Ishikawa (cell line): ENCODE data around the gene RIPK4.

Source experiments
- CEBPB ChIP-seq: IDR thresholded peaks from 2 replicates; pipeline ENCODE4 v1.6.1; 2012
- CREB1 ChIP-seq: IDR thresholded peaks from 2 replicates; pipeline ENCODE4 v1.6.1; 2012; ENCODE audit warnings: low read depth
- EGR1 ChIP-seq: IDR thresholded peaks from 2 replicates; pipeline ENCODE4 v1.6.1; 2012
- EP300 ChIP-seq: IDR thresholded peaks from 2 replicates; pipeline ENCODE4 v1.6.1; 2012; ENCODE audit warnings: borderline replicate concordance
- FOXM1 ChIP-seq: IDR thresholded peaks from 2 replicates; pipeline ENCODE4 v1.6.1; 2012; ENCODE audit warnings: low read depth, borderline replicate concordance
- MAX ChIP-seq: IDR thresholded peaks from 2 replicates; pipeline ENCODE4 v1.6.1; 2012
- NFIC ChIP-seq: IDR thresholded peaks from 2 replicates; pipeline ENCODE4 v1.6.1; 2012
- RAD21 ChIP-seq: IDR thresholded peaks from 2 replicates; pipeline ENCODE4 v1.6.1; 2012; ENCODE audit warnings: low read depth
- TAF1 ChIP-seq: IDR thresholded peaks from 2 replicates; pipeline ENCODE4 v1.6.1; 2012; ENCODE audit warnings: low read depth, mild to moderate bottlenecking
- TCF12 ChIP-seq: IDR thresholded peaks from 2 replicates; pipeline ENCODE4 v1.6.1; 2012; ENCODE audit warnings: low read depth
- TEAD4 ChIP-seq: IDR thresholded peaks from 2 replicates; pipeline ENCODE4 v1.6.1; 2012
- YY1 ChIP-seq: IDR thresholded peaks from 2 replicates; pipeline ENCODE4 v1.6.1; 2012; ENCODE audit warnings: low read depth
- ZBTB7A ChIP-seq: IDR thresholded peaks from 2 replicates; pipeline ENCODE4 v1.6.1; 2012; ENCODE audit warnings: low read depth
- TF ChIP-seq, protein P1 (sequence below): IDR thresholded peaks from 2 replicates; pipeline ENCODE4 v1.6.1; 2012; ENCODE audit warnings: low read depth, mild to moderate bottlenecking
- TF ChIP-seq, protein P2 (sequence below): IDR thresholded peaks from 2 replicates; pipeline ENCODE4 v1.6.1; 2012

The RIPK4 gene

GRCh38 chr21:41783476-41784180 lies 16.8 kb upstream of the RIPK4 start:
- TF ChIP-seq TEAD4 = peak; percentile 56
- TF ChIP-seq ZBTB7A = no peak
- TF ChIP-seq CEBPB = no peak
- peak; percentile 67; the same call in 1 of the 2 replicates for TF ChIP-seq EP300
- peak; percentile 93 for TF ChIP-seq NFIC
- peak; percentile 84 for TF ChIP-seq TCF12
- peak; percentile 38; the same call in 1 of the 2 replicates for TF ChIP-seq MAX

- TF ChIP-seq NFIC (no peak), EGR1 (no peak), TAF1 (no peak), YY1 (no peak), CEBPB (no peak), CREB1 (no peak), FOXM1 (no peak), MAX (no peak)
Observed at GRCh38 chr21:41781050-41781410, 14.2 kb upstream of the RIPK4 start.

GRCh38 chr21:41780337-41781049 lies 13.6 kb upstream of the RIPK4 start:
- TF ChIP-seq, protein P1, sequence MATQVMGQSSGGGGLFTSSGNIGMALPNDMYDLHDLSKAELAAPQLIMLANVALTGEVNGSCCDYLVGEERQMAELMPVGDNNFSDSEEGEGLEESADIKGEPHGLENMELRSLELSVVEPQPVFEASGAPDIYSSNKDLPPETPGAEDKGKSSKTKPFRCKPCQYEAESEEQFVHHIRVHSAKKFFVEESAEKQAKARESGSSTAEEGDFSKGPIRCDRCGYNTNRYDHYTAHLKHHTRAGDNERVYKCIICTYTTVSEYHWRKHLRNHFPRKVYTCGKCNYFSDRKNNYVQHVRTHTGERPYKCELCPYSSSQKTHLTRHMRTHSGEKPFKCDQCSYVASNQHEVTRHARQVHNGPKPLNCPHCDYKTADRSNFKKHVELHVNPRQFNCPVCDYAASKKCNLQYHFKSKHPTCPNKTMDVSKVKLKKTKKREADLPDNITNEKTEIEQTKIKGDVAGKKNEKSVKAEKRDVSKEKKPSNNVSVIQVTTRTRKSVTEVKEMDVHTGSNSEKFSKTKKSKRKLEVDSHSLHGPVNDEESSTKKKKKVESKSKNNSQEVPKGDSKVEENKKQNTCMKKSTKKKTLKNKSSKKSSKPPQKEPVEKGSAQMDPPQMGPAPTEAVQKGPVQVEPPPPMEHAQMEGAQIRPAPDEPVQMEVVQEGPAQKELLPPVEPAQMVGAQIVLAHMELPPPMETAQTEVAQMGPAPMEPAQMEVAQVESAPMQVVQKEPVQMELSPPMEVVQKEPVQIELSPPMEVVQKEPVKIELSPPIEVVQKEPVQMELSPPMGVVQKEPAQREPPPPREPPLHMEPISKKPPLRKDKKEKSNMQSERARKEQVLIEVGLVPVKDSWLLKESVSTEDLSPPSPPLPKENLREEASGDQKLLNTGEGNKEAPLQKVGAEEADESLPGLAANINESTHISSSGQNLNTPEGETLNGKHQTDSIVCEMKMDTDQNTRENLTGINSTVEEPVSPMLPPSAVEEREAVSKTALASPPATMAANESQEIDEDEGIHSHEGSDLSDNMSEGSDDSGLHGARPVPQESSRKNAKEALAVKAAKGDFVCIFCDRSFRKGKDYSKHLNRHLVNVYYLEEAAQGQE = no peak
- TF ChIP-seq MAX = no peak
- TF ChIP-seq EGR1 = no peak
- TF ChIP-seq, protein P2, sequence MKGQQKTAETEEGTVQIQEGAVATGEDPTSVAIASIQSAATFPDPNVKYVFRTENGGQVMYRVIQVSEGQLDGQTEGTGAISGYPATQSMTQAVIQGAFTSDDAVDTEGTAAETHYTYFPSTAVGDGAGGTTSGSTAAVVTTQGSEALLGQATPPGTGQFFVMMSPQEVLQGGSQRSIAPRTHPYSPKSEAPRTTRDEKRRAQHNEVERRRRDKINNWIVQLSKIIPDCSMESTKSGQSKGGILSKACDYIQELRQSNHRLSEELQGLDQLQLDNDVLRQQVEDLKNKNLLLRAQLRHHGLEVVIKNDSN = no peak
- TF ChIP-seq TCF12 = no peak
- no peak for TF ChIP-seq RAD21
- no peak for TF ChIP-seq CREB1
- no peak for TF ChIP-seq TEAD4
- no peak for TF ChIP-seq NFIC
- TF ChIP-seq TAF1 = no peak

- no peak for TF ChIP-seq CEBPB
- no peak for TF ChIP-seq TEAD4
- no peak for TF ChIP-seq EP300
- TF ChIP-seq FOXM1 = no peak
- TF ChIP-seq NFIC = no peak
- no peak for TF ChIP-seq CREB1
- no peak for TF ChIP-seq YY1
- TF ChIP-seq TAF1 = no peak
- TF ChIP-seq TCF12 = no peak
- TF ChIP-seq EGR1 = no peak
- no peak for TF ChIP-seq MAX
- no peak for TF ChIP-seq ZBTB7A
- TF ChIP-seq, protein P2 = no peak
- TF ChIP-seq RAD21 = no peak
Observed at GRCh38 chr21:41779659-41780058, 12.8 kb upstream of the RIPK4 start.

- TF ChIP-seq, protein P1 = peak; percentile 39; the same call in 1 of the 2 replicates
- no peak for TF ChIP-seq RAD21
Observed at GRCh38 chr21:41778930-41779600, 12.2 kb upstream of the RIPK4 start.
